Stimulated activated CD8-positive, alpha-beta memory T cell treated with anti-CD3 and anti-CD28 coated beads, Interleukin-15, amount 100 ng/mL, for 4 hours (primary cell): ENCODE results near the gene BID.

Experiments used
- DNase-seq, 2 donors: peaks; one replicate each; pipeline ENCODE4 v3.0.0-alpha.2; 2020; ENCODE audit warnings: low read depth in 2 of 2

The BID gene

GRCh38 chr22:17738386-17739128 is 35.7 kb downstream of the BID start:
- no peak for DNase-seq

GRCh38 chr22:17734187-17734586 is 40.1 kb downstream of the BID start:
- DNase-seq: no peak

GRCh38 chr22:17733466-17733865 is 40.8 kb downstream of the BID start:
- no peak for DNase-seq

- DNase-seq: no peak
These were observed 41.9 kb downstream of the BID start for GRCh38 chr22:17732251-17732854.

- no peak for DNase-seq
These were observed 44.7 kb downstream of the BID start for GRCh38 chr22:17729561-17729960.

GRCh38 chr22:17728786-17729185 is 45.5 kb downstream of the BID start:
- no peak for DNase-seq

- no peak for DNase-seq
These were observed 47.1 kb downstream of the BID start for GRCh38 chr22:17726928-17727897.

- DNase-seq: no peak
These were observed 48.0 kb downstream of the BID start for GRCh38 chr22:17726006-17726927.

GRCh38 chr22:17725500-17725796 is 48.8 kb downstream of the BID start:
- DNase-seq: no peak

- no peak for DNase-seq
These were observed 49.4 kb downstream of the BID start for GRCh38 chr22:17724678-17725499.

- DNase-seq: no peak
These were observed 50.0 kb downstream of the BID start for GRCh38 chr22:17724241-17724640.

- no peak for DNase-seq
These were observed 54.4 kb downstream of the BID start for GRCh38 chr22:17719911-17720310.

GRCh38 chr22:17717708-17718107 is 56.6 kb downstream of the BID start:
- no peak for DNase-seq

GRCh38 chr22:17716529-17716928 is 57.7 kb downstream of the BID start:
- DNase-seq: no peak

GRCh38 chr22:17712441-17712840 is 61.8 kb downstream of the BID start:
- DNase-seq: no peak

GRCh38 chr22:17710023-17710422 is 64.2 kb downstream of the BID start:
- no peak for DNase-seq

GRCh38 chr22:17707526-17707925 is 66.7 kb downstream of the BID start:
- no peak for DNase-seq

- no peak for DNase-seq
These were observed 67.3 kb downstream of the BID start for GRCh38 chr22:17706947-17707346.

- DNase-seq: peak; percentile 3 to 11
These were observed 68.0 kb downstream of the BID start for GRCh38 chr22:17705951-17706900.

- no peak for DNase-seq
These were observed 68.7 kb downstream of the BID start for GRCh38 chr22:17705546-17705945.
